Pancreas (tissue), 10 donors: Measurements from ENCODE around the gene ACBD5. TPM values are rescaled to one million over a fixed set of nuclear protein-coding genes. Genes with fewer than 3 reads are reported as not detected.

Experiments
- ATAC-seq, 4 donors: fragments of 200-7000 bp; cut with Tn5 transposase; one replicate each; pipeline versions ENCODE4 v1.8.0 to v1.9.1; 2020; ENCODE audit warnings: mild to moderate bottlenecking in 4 of 4, moderate library complexity in 4 of 4
- DNase-seq, 6 donors: peaks; one replicate each; pipeline ENCODE4 v3.0.0-alpha.2; 2020
- FAIRE-seq: peaks from 2 replicates; lab custom pipeline; 2012; peaks lifted over from hg19 to GRCh38; lab: Jason Lieb, UNC
- H3K27ac ChIP-seq, 4 donors: fragments of 200-600 bp; sonication (generic); 1 replicate in 3 of 4; 2 replicates in 1 of 4; pipeline versions ENCODE4 v1.5.0 to v1.8.0; 2020
- H3K27me3 ChIP-seq, 4 donors: fragments of 200-600 bp; one replicate each; pipeline ENCODE4 v1.8.0; 2021
- H3K36me3 ChIP-seq, 3 donors: fragments of 200-600 bp; sonication (generic) in 1 of 3; one replicate each; pipeline versions ENCODE4 v1.5.0 to v1.8.0; 2020 to 2021
- H3K4me1 ChIP-seq, 3 donors: fragments of 200-600 bp; one replicate each; pipeline ENCODE4 v1.8.0; 2021
- H3K4me3 ChIP-seq, 4 donors: fragments of 200-600 bp; sonication (generic) in 2 of 4; one replicate each; pipeline versions ENCODE4 v1.5.0 to v1.8.0; 2020 to 2021
- H3K9me3 ChIP-seq, 4 donors: fragments of 200-600 bp; one replicate each; pipeline ENCODE4 v1.8.0; 2021
- WGBS, 2 donors: extraction: QIAGEN DNeasy Blood & Tissue Kit; methylation state at CpG; one replicate each; pipeline ENCODE4 v1.1.7; 2013; 5-methylcytosine and 5-hydroxymethylcytosine counted together
- intact Hi-C, 3 donors: fragments of 100-400 bp; cut with DNase I; formaldehyde crosslinking; loops; one replicate each; pipeline versions ENCODE4 v1.11.1 to v1.14.2; 2022
- polyA plus RNA-seq, 2 donors: library from polyadenylated mRNA; stranded (reverse); fragments of 200-250 nt; gene quantifications; one replicate each; pipeline ENCODE4 v1.2.3, GENCODE V29; 2013
- total RNA-seq, 6 donors: library from RNA; stranded (reverse); fragmentation: NEBNext Ultra II Directional in 4 of 6; extraction: Animal tissue kit (Norgen Biotek cat#: 25700) in 4 of 6; gene quantifications; one replicate each; pipeline versions ENCODE4 v1.2.1 to v1.2.4, GENCODE V29; 2021 to 2023
- TF ChIP-seq, protein P1 (sequence below), 4 donors: fragments of 200-600 bp; sonication (generic) in 3 of 4; IDR thresholded peaks; one replicate each; pipeline versions ENCODE4 v1.5.0 to v1.8.0; 2021; ENCODE audit warnings: antibody characterized with exemption in 4 of 4
- donor health status: healthy with polysubstance abuse.
- donor health status: DM: no; HTN: no; CAD: no; lungs with moderate emphysema.
- donor health status: DM: no; HTN: no; CAD: no.
- donor health status: control.
- donor health status: control.
- donor health status: Bipolar disorder and iron deficiency.
- donor health status: DM: yes; HTN: yes; CAD: no.
- donor health status: DM: no; HTN: no; CAD: no.
- donor health status: DM: no; HTN: no; CAD: no.
- donor health status: DM: yes; HTN: yes; CAD: no.

Gene ACBD5
- total and polyA plus RNA-seq, 8 donors: 5.2 to 14.7 (median 9.2) TPM

DNA sequence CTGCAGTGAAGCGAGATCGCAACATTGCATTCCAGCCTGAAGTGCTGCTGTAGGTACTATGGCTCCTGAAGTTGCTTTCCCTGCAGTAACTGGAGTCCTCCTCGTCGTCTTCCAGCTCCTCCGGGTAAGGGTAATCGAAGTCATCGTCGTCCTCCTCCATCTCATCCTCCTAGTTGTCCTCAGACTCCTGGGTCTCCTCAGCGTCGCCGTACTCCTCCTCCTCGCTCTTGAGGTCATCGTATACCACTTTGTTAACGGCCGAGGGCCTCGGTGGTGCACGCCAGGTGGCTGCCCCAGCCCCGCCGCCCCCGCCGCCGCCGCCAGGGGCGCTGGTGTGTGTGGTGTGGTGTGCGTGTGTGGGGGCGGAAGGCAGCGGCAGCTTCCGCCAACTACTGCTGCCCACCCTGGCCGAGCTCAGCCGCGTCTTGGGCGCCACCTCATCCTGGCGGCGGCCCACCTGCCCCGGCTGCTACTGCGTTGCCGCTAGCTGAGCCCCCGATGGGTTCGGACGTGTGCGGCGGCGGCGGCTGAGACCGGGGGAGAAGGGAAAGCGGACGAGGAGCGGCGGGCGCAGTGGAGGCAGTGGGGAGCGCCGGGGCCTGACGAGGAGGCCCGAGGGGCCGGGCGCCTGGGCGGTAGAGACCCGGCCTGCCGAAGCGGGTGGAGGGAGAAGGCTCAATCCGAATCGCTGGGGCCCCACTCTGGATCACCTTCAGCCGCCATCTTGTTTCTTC, 11.8 kb upstream of the ACBD5 start:
- peak; percentile 69 to 92 (median 82) for DNase-seq
- intact Hi-C loops: no loop called here
- Histone ChIP-seq H3K9me3 (no peaks in the 10 kb centered on the region), H3K4me1 (no peaks in the 10 kb centered on the region), H3K27me3 (no peaks in the 10 kb centered on the region), H3K36me3 (no peaks in the 10 kb centered on the region), H3K27ac (peak overlapping the region; percentile 22 to 77 (median 74)), H3K4me3 (peak overlapping the region; percentile 34 to 78 (median 60))
- TF ChIP-seq, protein P1, sequence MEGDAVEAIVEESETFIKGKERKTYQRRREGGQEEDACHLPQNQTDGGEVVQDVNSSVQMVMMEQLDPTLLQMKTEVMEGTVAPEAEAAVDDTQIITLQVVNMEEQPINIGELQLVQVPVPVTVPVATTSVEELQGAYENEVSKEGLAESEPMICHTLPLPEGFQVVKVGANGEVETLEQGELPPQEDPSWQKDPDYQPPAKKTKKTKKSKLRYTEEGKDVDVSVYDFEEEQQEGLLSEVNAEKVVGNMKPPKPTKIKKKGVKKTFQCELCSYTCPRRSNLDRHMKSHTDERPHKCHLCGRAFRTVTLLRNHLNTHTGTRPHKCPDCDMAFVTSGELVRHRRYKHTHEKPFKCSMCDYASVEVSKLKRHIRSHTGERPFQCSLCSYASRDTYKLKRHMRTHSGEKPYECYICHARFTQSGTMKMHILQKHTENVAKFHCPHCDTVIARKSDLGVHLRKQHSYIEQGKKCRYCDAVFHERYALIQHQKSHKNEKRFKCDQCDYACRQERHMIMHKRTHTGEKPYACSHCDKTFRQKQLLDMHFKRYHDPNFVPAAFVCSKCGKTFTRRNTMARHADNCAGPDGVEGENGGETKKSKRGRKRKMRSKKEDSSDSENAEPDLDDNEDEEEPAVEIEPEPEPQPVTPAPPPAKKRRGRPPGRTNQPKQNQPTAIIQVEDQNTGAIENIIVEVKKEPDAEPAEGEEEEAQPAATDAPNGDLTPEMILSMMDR (IDR thresholded peaks at IDR 0.05): peak; percentile 75 to 89 (median 84)
- ATAC-seq: peak; percentile 100
- WGBS, 2 donors: 9 to 14% methylated on average over 56 to 63 of the region's 63 CpGs
- FAIRE-seq: no peak

DNA sequence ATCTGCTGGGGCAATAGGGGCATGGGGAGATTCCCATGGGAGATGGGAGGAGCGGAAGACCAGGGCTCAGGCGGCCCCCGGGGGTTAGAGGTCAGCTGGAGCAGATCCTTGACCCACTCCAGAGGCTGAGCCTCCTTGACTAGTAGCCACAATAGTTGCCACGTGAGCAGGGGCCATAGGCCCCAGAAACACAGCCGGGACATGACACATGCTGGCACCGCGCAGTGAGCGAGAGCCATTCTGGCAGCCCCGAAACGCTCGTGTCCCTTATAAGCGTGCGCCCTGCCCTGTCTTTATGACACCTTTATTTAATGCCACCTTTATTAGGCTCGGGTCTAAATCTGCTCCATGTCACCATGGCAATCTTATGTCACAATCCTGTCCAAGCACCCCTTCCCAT, 11.0 kb upstream of the ACBD5 start:
- intact Hi-C loops: no loop called here
- 96% methylated on average over 14 of the region's 14 CpGs for WGBS, 2 donors
- no peak for DNase-seq

DNA sequence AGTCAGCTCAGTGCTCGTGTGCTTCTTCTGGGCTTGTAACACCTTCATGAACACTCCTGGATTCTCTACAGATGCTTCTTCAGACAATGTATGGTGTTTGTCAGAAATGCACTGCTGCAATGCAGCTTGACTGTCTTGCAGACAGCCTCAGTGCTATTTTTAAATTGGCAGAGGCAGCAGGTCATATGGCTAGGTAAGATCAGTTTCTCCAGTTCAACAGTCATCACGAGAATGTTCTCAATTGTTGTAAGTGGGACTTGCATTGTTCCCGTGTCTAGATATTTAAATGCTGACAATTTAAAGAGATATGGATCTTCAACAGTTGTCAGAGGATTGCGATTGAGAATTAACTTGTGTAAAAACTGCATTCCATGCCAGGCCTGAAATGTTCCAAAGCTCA, 7.6 kb upstream of the ACBD5 start:
- ATAC-seq (no peak), DNase-seq (no peak), FAIRE-seq (no peak)
- Histone ChIP-seq H3K27ac (no peak overlapping the region), H3K36me3 (no peaks in the 10 kb centered on the region), H3K27me3 (no peaks in the 10 kb centered on the region), H3K4me1 (no peaks in the 10 kb centered on the region), H3K4me3 (no peak overlapping the region), H3K9me3 (no peaks in the 10 kb centered on the region)
- intact Hi-C loops: no loop called here
- 74 to 80% methylated on average over 4 of the region's 4 CpGs for WGBS, 2 donors
- TF ChIP-seq, protein P1 (IDR thresholded peaks at IDR 0.05): no peak

More for the DNA sequence above, 11.0 kb upstream of the ACBD5 start:
- Histone ChIP-seq H3K9me3 (no peaks in the 10 kb centered on the region), H3K27ac (no peak overlapping the region), H3K4me1 (no peaks in the 10 kb centered on the region), H3K4me3 (no peak overlapping the region), H3K36me3 (no peaks in the 10 kb centered on the region), H3K27me3 (no peaks in the 10 kb centered on the region)
- TF ChIP-seq, protein P1 (IDR thresholded peaks at IDR 0.05): no peak
- FAIRE-seq (no peak), ATAC-seq (no peak)

DNA sequence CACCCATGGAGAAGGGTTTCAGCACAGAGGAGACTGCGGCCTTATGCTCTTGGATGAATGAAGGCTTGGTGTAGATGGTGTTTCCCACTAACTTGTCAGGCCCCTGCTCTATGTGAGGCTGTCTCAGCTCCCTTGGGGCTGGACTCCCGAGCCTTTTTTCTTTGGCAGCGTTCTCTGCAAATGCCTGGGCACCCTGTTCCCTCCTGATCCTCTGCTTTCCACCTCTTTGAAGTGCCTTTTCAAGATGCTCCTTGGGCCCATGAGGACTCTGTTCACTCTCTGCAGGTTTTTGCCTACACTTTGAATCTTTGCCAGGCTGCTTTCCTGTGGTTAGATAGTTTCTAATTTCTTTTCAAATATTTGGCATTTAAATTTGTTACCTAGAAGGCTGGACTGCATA, 6.8 kb upstream of the ACBD5 start:
- Histone ChIP-seq H3K4me3 (no peak overlapping the region), H3K27ac (no peak overlapping the region), H3K27me3 (no peaks in the 10 kb centered on the region), H3K9me3 (no peaks in the 10 kb centered on the region), H3K4me1 (no peaks in the 10 kb centered on the region), H3K36me3 (no peaks in the 10 kb centered on the region)
- ATAC-seq (no peak), DNase-seq (no peak), FAIRE-seq (no peak)
- 91 to 94% methylated on average over 3 of the region's 3 CpGs for WGBS, 2 donors
- TF ChIP-seq, protein P1 (IDR thresholded peaks at IDR 0.05): no peak
- intact Hi-C loops: no loop called here

DNA sequence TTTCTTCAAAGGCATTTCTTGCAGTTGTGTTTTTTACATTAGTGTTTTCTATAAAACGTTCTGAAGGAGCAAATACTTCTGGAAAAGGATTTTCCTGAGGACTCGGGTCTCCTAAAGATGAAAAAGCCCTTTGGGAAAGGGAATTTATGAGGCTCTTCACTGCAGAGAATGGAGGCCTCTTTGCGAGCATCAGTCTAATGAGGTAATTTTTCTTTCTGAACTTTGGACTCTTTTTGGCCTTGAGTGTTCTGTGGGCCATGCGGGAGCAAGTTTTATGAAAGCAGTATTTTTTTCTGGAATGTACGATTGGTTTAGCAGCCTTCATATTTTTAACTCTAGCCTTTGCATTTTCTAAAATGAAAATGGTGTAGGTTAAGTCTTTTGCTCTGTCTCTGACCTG, 6.4 kb upstream of the ACBD5 start:
- H3K4me3 ChIP-seq: no peak overlapping the region
- ATAC-seq (no peak), DNase-seq (no peak), FAIRE-seq (no peak)
- H3K36me3 ChIP-seq: no peaks in the 10 kb centered on the region
- intact Hi-C loops: no loop called here
- no peak overlapping the region for H3K27ac ChIP-seq
- TF ChIP-seq, protein P1 (IDR thresholded peaks at IDR 0.05): no peak
- no peaks in the 10 kb centered on the region for H3K27me3 ChIP-seq
- WGBS, 2 donors: 42 to 45% methylated on average over 5 of the region's 5 CpGs
- no peaks in the 10 kb centered on the region for H3K4me1 ChIP-seq
- no peaks in the 10 kb centered on the region for H3K9me3 ChIP-seq
